NK-92 (cell line): Measurements from ENCODE around the gene ARHGAP12.

ENCODE experiments used
- DNase-seq: peaks from one replicate; lab custom pipeline; 2025; ENCODE audit not compliant: unreplicated experiment; lab: John Stamatoyannopoulos, UW

ARHGAP12 gene

GRCh38 chr10:31948021-31948420 lies 19.4 kb upstream of the ARHGAP12 start:
- no peak for DNase-seq

- DNase-seq: no peak
Measured at GRCh38 chr10:31947144-31947926, 18.7 kb upstream of the ARHGAP12 start.

- no peak for DNase-seq
Measured at GRCh38 chr10:31945392-31945791, 16.8 kb upstream of the ARHGAP12 start.

GRCh38 chr10:31944071-31944433 lies 15.4 kb upstream of the ARHGAP12 start:
- DNase-seq: no peak

GRCh38 chr10:31942892-31943291 lies 14.3 kb upstream of the ARHGAP12 start:
- DNase-seq: no peak

- DNase-seq: no peak
Measured at GRCh38 chr10:31942435-31942834, 13.8 kb upstream of the ARHGAP12 start.

- no peak for DNase-seq
Measured at GRCh38 chr10:31940839-31941653, 12.4 kb upstream of the ARHGAP12 start.

- DNase-seq: no peak
Measured at GRCh38 chr10:31939797-31940708, 11.4 kb upstream of the ARHGAP12 start.

- no peak for DNase-seq
Measured at GRCh38 chr10:31937371-31937770, 8.7 kb upstream of the ARHGAP12 start.

GRCh38 chr10:31936933-31937332 lies 8.3 kb upstream of the ARHGAP12 start:
- no peak for DNase-seq

GRCh38 chr10:31936086-31936485 lies 7.5 kb upstream of the ARHGAP12 start:
- DNase-seq: no peak

GRCh38 chr10:31935678-31936077 lies 7.0 kb upstream of the ARHGAP12 start:
- DNase-seq: no peak

GRCh38 chr10:31932838-31933237 lies 4.2 kb upstream of the ARHGAP12 start:
- no peak for DNase-seq

GRCh38 chr10:31930856-31931255 lies 2.2 kb upstream of the ARHGAP12 start:
- no peak for DNase-seq

GRCh38 chr10:31930023-31930751 lies 1.6 kb upstream of the ARHGAP12 start:
- no peak for DNase-seq

GRCh38 chr10:31929261-31930022 lies 811 bp upstream of the ARHGAP12 start:
- DNase-seq: no peak

GRCh38 chr10:31927884-31928548 lies 615 bp downstream of the ARHGAP12 start:
- no peak for DNase-seq

- no peak for DNase-seq
Measured at GRCh38 chr10:31927565-31927883, 1.1 kb downstream of the ARHGAP12 start.

- DNase-seq: no peak
Measured at GRCh38 chr10:31926765-31927564, 1.7 kb downstream of the ARHGAP12 start.
